PFSK-1 (cell line): ENCODE measurements around the gene CRB1.

Experiments used
- FOXP2 ChIP-seq: optimal IDR thresholded peaks from 2 replicates; pipeline ENCODE3; 2011; ENCODE audit warnings: borderline replicate concordance, control low read depth, inconsistent platforms; ENCODE audit not compliant: insufficient read depth; ENCODE audit errors: extremely low read length, extremely low read depth
- POLR2AphosphoS5 ChIP-seq: IDR thresholded peaks from 2 replicates; pipeline ENCODE4 v1.6.1; 2012; ENCODE audit warnings: low read depth, mild to moderate bottlenecking, control low read depth, low read length, moderate library complexity
- SIN3A ChIP-seq: IDR thresholded peaks from 2 replicates; pipeline ENCODE4 v1.6.1; 2012; ENCODE audit warnings: mild to moderate bottlenecking, low read length, moderate library complexity, borderline replicate concordance; ENCODE audit not compliant: insufficient read depth
- TAF1 ChIP-seq: IDR thresholded peaks from 2 replicates; pipeline ENCODE4 v1.6.1; 2012; ENCODE audit warnings: low read length, control low read depth, borderline replicate concordance; ENCODE audit not compliant: insufficient read depth
- TF ChIP-seq, protein P1 (sequence below), 2 experiments: IDR thresholded peaks; 2 replicates each; pipeline versions ENCODE4 v1.6.1 to v1.8.0; 2011 to 2012; ENCODE audit warnings: low read depth in 2 of 2, low read length in 2 of 2, control low read depth in 1 of 2, inconsistent platforms in 1 of 2, mild to moderate bottlenecking in 1 of 2, moderate library complexity in 1 of 2; ENCODE audit not compliant: insufficient read depth in 1 of 2

CRB1 gene

DNA sequence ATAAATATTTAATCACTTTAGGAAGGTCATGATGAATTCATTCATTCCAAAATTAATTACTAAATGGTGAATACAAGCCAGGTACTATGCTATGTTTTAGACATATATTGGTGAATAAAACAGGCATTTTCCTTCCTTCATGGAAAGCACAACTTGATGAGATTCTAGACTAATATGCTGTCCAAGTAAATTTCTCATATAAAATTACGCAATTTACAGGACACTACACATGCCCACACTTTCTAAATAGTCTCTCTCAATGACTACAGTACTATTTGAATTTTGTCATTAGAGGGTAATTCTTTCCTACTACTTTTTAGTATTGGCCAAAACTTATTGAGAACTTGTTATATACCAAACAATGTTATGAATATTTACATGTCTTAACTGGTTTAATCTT is 150.6 kb downstream of the CRB1 start:
- TF ChIP-seq TAF1, result no peak

DNA sequence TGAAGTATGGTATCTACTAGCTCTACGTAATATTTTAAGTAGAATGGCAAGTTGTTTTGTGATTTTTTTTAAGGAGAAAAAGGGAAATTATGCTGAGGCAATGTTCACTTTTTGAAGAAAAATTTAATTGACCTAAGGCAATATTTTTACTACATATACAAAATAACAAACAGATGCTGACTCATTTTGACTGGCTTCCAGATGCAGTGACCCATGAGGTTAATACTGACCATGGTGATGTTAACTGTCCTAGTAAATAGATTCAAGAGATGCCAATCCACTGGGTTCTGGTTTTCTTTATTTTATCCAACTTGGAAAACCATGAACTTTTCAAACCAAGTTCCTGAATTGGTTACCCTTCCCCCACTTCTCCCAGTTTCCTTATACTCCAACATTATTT is 154.9 kb downstream of the CRB1 start:
- TF ChIP-seq SIN3A, result no peak
- TF ChIP-seq, protein P1, sequence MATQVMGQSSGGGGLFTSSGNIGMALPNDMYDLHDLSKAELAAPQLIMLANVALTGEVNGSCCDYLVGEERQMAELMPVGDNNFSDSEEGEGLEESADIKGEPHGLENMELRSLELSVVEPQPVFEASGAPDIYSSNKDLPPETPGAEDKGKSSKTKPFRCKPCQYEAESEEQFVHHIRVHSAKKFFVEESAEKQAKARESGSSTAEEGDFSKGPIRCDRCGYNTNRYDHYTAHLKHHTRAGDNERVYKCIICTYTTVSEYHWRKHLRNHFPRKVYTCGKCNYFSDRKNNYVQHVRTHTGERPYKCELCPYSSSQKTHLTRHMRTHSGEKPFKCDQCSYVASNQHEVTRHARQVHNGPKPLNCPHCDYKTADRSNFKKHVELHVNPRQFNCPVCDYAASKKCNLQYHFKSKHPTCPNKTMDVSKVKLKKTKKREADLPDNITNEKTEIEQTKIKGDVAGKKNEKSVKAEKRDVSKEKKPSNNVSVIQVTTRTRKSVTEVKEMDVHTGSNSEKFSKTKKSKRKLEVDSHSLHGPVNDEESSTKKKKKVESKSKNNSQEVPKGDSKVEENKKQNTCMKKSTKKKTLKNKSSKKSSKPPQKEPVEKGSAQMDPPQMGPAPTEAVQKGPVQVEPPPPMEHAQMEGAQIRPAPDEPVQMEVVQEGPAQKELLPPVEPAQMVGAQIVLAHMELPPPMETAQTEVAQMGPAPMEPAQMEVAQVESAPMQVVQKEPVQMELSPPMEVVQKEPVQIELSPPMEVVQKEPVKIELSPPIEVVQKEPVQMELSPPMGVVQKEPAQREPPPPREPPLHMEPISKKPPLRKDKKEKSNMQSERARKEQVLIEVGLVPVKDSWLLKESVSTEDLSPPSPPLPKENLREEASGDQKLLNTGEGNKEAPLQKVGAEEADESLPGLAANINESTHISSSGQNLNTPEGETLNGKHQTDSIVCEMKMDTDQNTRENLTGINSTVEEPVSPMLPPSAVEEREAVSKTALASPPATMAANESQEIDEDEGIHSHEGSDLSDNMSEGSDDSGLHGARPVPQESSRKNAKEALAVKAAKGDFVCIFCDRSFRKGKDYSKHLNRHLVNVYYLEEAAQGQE (IDR thresholded peaks at IDR 0.05; ENCODE audit: insufficient read depth in 1 of 2, low read depth in 2 of 2, low read length in 2 of 2), result no peak

DNA sequence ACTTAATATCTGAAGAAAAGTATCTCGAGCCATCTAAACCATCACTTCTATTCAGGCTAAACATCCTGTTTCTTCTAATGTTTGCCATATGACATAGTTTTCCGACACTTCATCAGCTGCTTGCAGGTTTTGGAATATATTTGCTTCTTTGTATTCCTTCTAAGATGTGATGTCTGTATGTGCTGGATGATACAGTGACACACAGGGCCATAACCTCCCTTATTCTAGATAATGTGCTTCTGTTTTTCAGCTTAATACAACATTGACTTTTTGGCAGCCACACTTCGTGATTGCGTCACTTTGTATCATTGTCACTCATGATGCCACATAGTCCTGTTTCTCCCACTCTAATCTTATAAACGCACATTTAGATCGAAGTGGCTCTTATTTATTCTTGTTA is 156.3 kb downstream of the CRB1 start:
- TF ChIP-seq FOXP2 (no peak), POLR2AphosphoS5 (no peak), SIN3A (no peak), TAF1 (no peak)
- TF ChIP-seq, protein P1 (IDR thresholded peaks at IDR 0.05; ENCODE audit: insufficient read depth in 1 of 2, low read depth in 2 of 2, low read length in 2 of 2), result no peak

DNA sequence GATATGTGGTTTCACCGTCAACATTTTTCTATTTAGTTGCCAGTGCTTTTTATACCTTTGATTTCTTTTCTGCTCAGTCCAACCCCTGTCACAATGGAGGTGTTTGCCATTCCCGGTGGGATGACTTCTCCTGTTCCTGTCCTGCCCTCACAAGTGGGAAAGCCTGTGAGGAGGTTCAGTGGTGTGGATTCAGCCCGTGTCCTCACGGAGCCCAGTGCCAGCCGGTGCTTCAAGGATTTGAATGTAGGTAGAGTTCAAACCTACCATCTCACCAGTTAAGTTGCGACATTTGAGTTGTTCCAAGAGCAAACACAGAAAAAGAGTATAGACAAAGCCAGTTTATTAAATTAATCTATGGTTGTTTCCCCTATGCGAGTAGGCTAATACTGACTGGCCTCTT is 161.3 kb downstream of the CRB1 start:
- no peak for TF ChIP-seq POLR2AphosphoS5
- TF ChIP-seq, protein P1 (IDR thresholded peaks at IDR 0.05; ENCODE audit: insufficient read depth in 1 of 2, low read depth in 2 of 2, low read length in 2 of 2), result no peak

DNA sequence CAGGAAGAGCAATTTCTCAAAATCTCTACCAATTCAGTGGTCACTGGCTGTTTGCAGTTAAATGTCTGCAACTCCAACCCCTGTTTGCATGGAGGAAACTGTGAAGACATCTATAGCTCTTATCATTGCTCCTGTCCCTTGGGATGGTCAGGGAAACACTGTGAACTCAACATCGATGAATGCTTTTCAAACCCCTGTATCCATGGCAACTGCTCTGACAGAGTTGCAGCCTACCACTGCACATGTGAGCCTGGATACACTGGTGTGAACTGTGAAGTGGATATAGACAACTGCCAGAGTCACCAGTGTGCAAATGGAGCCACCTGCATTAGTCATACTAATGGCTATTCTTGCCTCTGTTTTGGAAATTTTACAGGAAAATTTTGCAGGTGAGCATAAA is 167.2 kb downstream of the CRB1 start:
- TF ChIP-seq POLR2AphosphoS5 (no peak), TAF1 (no peak), FOXP2 (no peak), SIN3A (no peak)
- TF ChIP-seq, protein P1 (IDR thresholded peaks at IDR 0.05; ENCODE audit: insufficient read depth in 1 of 2, low read depth in 2 of 2, low read length in 2 of 2), result no peak

DNA sequence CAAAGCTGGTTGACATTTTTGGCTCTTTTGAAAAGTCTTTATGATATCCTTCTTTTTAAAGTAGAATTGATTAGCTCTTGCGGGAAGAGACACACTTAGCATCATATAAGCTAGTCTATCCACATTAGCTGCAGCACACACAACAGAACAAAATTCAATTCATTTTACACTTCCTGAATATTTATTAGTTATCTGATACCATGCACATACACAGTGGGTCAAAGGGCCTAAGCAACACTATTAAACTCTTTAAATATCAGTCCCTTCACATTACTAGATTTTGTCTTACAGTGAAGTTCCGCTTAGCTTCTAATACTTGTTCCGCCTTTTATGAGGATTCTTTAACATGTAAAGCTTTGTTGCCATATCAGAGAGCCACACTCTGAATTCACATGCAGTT is 169.5 kb downstream of the CRB1 start:
- no peak for TF ChIP-seq FOXP2
- TF ChIP-seq TAF1, result no peak
- TF ChIP-seq, protein P1 (IDR thresholded peaks at IDR 0.05; ENCODE audit: insufficient read depth in 1 of 2, low read depth in 2 of 2, low read length in 2 of 2), result no peak
- no peak for TF ChIP-seq POLR2AphosphoS5
- TF ChIP-seq SIN3A, result no peak
